WI38 (cell line): ENCODE data around the gene ZNF578.
A peak's percentile ranks its signal among the peaks of the same experiment; 100 is the strongest.

Source experiments
- H3K4me3 ChIP-seq: 2 replicates; pipeline ENCODE4 v1.5.1; 2011; ENCODE audit warnings: low read depth, mild to moderate bottlenecking, control low read depth, low read length
- TF ChIP-seq, protein P1 (sequence below): IDR thresholded peaks from 2 replicates; pipeline ENCODE4 v1.5.1; 2012; ENCODE audit warnings: low read depth, mild to moderate bottlenecking, control low read depth, low read length

The ZNF578 gene

DNA sequence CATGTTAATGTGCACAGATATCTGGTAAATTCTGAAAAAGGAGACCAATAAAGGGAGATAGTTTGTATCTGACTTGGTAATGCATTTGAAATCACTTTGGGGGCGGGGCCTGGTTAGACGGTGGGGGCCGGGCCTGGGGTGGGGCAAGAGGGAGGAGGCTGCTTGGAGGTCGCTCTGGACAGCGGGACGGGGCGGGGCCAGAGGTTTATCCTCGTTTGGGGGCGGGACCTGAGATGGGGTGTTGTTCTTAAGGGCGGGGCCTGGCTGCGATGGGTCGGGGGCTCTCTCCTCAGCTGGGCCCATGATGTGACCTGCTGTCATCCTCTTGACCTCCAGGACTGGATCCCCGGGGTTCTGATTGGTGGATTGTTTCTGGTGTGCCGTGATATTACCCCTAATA is 69.2 kb downstream of the ZNF578 start:
- TF ChIP-seq, protein P1, sequence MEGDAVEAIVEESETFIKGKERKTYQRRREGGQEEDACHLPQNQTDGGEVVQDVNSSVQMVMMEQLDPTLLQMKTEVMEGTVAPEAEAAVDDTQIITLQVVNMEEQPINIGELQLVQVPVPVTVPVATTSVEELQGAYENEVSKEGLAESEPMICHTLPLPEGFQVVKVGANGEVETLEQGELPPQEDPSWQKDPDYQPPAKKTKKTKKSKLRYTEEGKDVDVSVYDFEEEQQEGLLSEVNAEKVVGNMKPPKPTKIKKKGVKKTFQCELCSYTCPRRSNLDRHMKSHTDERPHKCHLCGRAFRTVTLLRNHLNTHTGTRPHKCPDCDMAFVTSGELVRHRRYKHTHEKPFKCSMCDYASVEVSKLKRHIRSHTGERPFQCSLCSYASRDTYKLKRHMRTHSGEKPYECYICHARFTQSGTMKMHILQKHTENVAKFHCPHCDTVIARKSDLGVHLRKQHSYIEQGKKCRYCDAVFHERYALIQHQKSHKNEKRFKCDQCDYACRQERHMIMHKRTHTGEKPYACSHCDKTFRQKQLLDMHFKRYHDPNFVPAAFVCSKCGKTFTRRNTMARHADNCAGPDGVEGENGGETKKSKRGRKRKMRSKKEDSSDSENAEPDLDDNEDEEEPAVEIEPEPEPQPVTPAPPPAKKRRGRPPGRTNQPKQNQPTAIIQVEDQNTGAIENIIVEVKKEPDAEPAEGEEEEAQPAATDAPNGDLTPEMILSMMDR: no peak
- no peak overlapping the region for H3K4me3 ChIP-seq

DNA sequence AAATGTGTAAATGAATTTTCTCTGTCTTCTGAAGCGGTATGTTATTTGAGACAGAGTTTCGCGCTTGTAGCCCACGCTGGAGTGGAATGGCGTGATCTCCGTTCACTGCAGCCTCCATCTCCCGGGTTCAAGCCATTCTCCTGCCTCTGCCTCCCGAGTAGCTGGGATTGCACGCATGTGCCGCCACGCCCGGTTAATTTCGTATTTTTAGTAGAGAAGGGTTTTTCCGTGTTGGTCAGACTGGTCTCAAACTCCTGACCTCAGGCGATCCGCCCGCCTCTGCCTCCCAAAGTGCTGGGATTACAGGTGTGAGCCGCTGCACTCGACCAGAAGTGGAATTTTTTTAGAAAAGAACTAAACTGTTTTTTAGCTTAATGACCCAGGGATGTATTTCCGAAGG is 70.7 kb downstream of the ZNF578 start:
- H3K4me3 ChIP-seq: no peak overlapping the region
- TF ChIP-seq, protein P1: no peak

- TF ChIP-seq, protein P1: peak; percentile 60
- H3K4me3 ChIP-seq: peak within 1 kb of the TSS; percentile 79
These were observed 74.0 kb downstream of the ZNF578 start, which contains the start of gene ZNF808 for GRCh38 chr19:52527134-52527955. Gene ZNF808, plus strand, starts transcription at chr19:52527668. Its CDS starts 15,617 bp downstream, at chr19:52543285.

DNA sequence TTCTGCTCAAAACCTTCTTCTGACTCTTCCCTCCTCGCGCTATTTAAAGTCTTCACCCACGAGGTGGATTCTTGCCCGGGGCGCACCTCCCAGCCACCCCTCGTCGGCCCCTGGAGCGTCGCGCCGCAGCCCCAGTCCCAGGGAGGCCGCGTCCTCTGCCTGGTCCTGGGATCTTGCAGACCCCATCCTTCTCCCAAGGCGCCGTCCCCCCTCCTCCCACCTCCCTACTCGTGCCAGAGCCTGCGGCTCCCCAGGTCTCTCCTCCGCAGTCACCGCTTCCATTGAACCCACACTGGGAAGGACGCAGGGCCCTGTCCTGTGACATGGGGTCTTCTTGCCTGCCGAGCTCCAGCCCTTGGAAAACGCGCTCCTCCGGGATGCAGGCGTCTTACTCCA is 74.6 kb downstream of the ZNF578 start:
- TF ChIP-seq, protein P1: no peak
- H3K4me3 ChIP-seq: peak overlapping the region; percentile 79

GRCh38 chr19:52532480-52532879 is 79.1 kb downstream of the ZNF578 start:
- TF ChIP-seq, protein P1: no peak
- H3K4me3 ChIP-seq: no peak overlapping the region

DNA sequence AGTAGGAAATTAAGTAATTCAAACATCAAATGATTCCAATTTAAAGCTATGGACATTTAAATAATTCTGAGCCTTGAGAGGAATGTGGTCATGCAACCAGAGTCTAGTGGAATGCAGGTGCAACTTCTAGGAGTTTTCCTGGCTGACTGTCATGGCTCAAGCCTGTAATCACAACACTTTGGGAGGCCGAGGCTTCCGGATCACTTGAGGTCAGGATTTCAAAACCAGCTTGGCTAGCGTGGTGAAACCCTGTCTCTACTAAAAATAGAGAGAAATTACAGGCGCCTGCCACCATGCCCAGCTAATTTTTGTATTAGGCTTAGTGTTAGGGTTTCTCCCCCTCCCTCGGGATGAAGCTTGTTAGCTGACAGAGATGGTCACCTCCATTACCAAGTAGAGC is 80.5 kb downstream of the ZNF578 start:
- H3K4me3 ChIP-seq: no peak overlapping the region
- TF ChIP-seq, protein P1: no peak

GRCh38 chr19:52535385-52535770 is 82.0 kb downstream of the ZNF578 start:
- H3K4me3 ChIP-seq: peak overlapping the region; percentile 71
